IMR-90 (cell line): ENCODE results near the gene RAPGEF3.

Experiments used
- CEBPB ChIP-seq: IDR thresholded peaks from 2 replicates; pipeline ENCODE4 v1.6.1; 2012; ENCODE audit warnings: low read depth, low read length, improper control_type of control experiment
- CHD1 ChIP-seq: IDR thresholded peaks from 2 replicates; pipeline ENCODE4 v1.6.1; 2012; ENCODE audit warnings: low read depth, low read length, improper control_type of control experiment
- CTCF ChIP-seq: conservative IDR thresholded peaks from 2 replicates; pipeline ENCODE4 v1.5.1; 2012; ENCODE audit warnings: mild to moderate bottlenecking, low read depth, low read length, improper control_type of control experiment
- FOS ChIP-seq: fragments of 150-350 bp; IDR thresholded peaks from 2 replicates; pipeline ENCODE4 v1.6.1; 2016; ENCODE audit warnings: low read depth, low read length
- MAFK ChIP-seq: IDR thresholded peaks from 2 replicates; pipeline ENCODE4 v1.6.1; 2012; ENCODE audit warnings: low read depth, low read length, improper control_type of control experiment
- MXI1 ChIP-seq: IDR thresholded peaks from 2 replicates; pipeline ENCODE4 v1.6.1; 2012; ENCODE audit warnings: low read depth, mild to moderate bottlenecking, low read length, moderate library complexity, borderline replicate concordance
- POLR2A ChIP-seq: IDR thresholded peaks from 2 replicates; pipeline ENCODE4 v1.6.1; 2012; ENCODE audit warnings: mild to moderate bottlenecking, low read depth, low read length
- RAD21 ChIP-seq: IDR thresholded peaks from 2 replicates; pipeline ENCODE4 v1.6.1; 2012; ENCODE audit warnings: low read length, improper control_type of control experiment
- RCOR1 ChIP-seq: IDR thresholded peaks from 2 replicates; pipeline ENCODE4 v1.6.1; 2012; ENCODE audit warnings: mild to moderate bottlenecking, low read length, improper control_type of control experiment; ENCODE audit not compliant: insufficient replicate concordance

- TF ChIP-seq RAD21 (no peak), CTCF (no peak), MAFK (no peak), CHD1 (no peak), CEBPB (no peak), POLR2A (no peak), MXI1 (no peak), RCOR1 (no peak), FOS (no peak)
Measured at GRCh38 chr12:47736877-47737676, 21.6 kb downstream of the RAPGEF3 start.
